HG03558 (cell line): ENCODE data around the gene CYP39A1.

Source experiments
- ATAC-seq: cut with Tn5 transposase; IDR thresholded peaks from one replicate; pipeline ENCODE4 v1.9.1; 2021; ENCODE audit warnings: moderate number of reproducible peaks; ENCODE audit not compliant: unreplicated experiment; ENCODE audit errors: extremely low read depth

CYP39A1 gene

DNA sequence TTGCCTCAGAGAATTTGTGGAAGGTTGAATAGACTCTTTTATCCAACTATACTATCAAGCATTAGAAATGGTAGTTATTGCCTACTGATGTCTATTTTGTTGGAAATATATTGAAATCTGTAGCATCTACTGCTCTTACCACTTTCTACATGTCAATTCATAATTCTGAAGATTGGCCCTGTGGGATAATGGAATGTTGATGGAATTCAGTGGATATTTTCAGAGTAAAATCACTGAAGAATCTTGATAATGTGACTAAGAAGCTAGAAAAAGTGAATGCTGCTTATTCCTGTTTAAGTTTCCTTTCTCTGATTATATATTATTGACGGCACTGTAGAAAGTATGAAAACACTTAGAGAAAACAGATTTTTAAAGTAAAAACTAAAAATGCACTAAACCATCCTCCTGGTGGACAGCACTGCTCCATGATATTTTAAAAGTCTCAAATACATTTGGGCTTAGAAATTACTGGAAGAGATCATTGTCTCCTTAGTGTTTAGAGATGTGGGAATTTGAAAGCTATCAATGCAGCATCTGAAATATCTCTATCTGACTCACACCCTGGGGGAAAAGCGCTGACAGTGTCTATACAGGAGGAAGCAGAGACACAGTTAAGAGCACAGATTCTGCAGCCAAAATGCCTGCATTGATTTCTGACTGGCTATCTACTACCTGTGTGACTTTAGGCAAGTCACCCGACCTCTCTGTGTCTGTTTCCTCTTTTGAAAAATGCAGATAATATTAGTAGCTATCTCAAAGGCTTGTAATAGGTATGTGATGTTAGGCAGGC, 123.5 kb downstream of the CYP39A1 start:
- ATAC-seq: no peak

DNA sequence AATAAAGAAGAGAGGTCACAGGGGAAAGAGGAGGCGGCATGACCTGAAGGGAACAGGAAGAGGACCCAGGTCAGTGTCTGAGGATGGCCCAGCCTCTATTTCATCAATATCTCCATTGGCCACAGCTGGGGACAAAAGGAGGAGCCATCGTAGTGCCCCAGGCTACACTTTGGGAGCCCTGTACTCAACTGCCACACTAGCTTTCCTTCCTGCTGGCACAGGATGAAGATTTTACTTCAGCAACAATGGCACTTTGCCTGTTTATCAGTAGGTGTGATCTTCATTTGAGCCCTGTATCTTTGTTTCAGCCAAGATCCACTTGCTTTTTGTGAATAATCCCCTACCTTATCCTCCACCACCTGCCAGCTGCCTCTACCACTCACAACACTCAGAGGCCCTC, 126.0 kb downstream of the CYP39A1 start:
- ATAC-seq: no peak

DNA sequence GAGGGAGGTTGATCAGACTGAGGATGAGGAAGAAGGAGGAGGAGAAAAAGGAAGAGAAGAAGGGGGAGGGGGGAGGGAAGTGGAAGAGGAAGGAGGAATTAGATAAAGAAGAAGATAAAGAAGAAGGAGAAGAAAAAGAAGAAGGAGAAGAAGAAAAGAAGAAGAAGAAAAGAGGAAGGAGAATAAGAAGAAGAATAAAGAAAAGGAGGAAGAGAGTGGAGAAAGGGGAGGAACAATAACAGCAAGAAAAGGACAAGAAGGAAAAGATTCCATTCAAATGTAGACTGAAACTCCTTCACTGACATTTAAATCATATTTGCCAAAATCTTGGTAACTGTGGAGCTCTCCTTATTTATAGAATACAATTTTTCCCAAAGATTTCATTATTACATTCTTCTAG, 127.0 kb downstream of the CYP39A1 start:
- ATAC-seq: no peak

DNA sequence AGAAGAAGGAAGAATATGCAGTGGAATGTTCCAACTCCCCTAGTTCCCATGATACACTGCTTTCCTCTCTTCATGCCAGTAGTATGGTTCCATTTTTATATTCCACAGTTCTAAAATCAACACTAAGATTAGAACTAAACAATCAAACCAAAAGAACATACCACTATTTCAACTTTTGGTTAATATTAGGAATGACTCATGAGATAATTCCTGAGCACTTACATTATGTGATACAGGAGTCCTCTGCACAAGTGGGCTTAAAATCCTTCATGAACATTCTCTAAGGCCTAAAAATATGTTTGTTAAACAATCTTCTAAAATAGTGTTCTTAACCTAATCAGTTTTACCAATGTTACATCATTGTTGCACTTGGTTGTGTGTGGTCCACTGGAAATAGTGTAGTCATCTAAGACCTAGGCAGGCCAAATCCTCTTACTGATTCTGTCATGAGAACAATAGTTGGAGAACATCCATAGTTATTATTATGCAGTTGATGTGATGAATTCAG, 131.1 kb downstream of the CYP39A1 start:
- ATAC-seq: no peak

DNA sequence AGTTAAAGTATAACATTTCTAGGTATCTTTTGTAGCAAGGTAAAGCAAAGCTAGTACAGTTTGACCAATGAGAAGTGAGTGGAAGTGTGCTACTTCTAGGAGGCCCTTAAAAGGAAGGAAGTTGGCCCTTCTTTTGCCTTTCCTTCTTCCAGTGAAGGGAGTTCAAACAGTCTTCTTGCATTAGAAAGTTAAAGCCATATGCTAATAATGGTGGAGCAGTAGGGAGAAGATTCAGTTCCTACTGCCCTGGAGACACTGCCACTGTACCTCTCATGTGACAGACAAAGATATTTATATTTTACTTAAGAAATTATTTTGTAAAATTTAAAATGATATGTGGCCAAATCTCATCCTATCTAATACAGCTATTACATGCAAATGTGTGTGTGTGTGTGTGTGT, 135.4 kb downstream of the CYP39A1 start:
- ATAC-seq: no peak

DNA sequence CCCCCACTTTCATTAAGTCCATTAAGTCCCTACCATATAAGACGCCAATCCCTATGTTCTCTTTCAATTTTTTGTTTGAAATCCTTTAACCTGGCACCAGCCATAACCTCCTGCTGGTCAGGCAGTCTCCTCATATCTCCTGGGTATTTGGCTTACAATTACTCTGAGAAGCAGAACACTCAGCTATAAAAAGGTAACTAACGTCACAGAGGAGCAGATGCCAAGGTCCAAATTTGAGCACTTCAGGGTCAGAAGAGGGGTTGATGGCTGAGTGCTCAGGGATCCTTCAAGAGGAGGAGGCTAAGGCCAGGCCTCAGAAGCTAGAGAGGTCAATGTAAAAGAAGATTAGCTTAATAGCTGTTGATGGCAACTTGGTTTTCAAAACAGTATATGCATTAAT, 139.1 kb downstream of the CYP39A1 start:
- no peak for ATAC-seq

DNA sequence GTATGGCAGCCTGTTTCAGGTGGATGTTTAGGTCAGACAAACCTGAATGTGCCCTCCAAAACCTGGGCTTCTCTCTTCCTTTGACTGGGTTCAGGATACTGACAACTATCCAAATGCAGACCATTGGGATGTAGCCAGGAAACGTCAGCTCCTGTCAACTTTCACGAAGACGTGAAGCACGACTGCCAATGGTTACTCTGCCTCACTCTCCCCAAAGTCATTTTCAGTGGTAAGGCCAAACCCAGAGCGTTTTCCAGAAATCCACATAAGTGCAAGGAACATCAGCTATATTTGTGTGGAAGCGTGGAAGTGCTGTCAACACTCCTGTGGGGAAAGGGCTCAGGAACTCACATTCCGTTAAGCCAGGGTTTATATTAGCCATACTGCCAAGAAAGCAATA, 141.3 kb downstream of the CYP39A1 start:
- ATAC-seq: no peak

DNA sequence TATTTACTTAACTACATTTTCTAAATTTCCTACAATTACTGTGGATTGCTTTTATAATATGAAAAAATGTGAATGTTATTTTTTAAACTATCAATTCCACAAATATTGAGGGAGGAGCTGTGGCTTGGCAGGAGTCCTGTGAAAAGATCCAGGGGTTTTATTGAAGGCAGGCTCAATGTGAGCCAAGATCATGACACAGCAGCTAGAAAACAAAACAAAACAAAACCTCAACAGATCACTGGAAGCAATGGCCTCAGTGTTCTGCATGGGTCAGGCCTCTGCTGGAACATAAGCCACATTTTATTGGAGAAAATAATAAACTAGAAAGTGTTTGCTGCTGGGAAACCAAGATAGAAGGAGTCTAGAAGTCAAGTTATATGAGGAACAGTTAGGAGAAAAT, 142.0 kb downstream of the CYP39A1 start:
- ATAC-seq: no peak

DNA sequence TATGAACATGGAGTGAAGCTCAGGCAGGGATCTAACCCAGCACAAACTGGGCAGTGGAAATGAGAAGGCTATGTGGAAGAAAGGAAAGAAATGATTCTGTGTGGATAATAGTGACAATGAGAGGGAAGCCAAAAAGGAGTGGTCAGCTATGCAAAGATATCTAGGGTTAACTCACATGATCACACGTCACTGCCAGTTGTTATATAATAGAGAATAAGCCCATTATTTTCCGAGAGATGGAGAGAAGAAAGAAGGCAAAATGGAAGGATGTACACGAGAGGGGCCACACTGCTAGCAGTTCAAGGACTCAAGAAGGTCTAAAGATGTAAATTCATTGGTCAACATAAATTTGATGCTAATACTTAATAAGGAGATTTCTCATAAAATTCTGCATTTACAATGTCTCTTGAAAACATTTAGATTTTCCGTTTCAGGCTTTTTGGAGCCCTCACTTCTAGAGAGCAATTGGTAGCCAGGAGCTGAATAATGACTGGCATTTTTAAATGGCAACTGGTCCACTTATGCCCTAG, 142.6 kb downstream of the CYP39A1 start:
- no peak for ATAC-seq

DNA sequence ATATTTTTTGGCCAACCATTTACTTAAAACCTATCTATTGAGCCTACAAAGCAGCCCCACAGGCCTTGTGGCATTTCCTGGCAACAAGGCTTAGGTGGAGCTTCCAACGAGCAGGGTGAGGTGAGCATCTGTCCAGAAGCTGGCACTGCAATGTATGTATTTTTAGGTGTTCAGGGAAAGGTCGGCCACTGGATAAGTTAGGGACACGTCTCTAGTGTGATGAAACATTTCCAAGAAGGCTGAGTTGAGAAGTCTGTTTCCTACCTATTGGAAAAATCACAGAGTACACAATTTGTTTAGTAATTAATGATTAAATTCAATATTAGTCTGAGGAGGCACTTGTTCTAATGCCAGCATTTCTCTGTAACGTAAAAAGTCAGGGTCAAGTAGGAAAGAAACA, 143.6 kb downstream of the CYP39A1 start:
- no peak for ATAC-seq

DNA sequence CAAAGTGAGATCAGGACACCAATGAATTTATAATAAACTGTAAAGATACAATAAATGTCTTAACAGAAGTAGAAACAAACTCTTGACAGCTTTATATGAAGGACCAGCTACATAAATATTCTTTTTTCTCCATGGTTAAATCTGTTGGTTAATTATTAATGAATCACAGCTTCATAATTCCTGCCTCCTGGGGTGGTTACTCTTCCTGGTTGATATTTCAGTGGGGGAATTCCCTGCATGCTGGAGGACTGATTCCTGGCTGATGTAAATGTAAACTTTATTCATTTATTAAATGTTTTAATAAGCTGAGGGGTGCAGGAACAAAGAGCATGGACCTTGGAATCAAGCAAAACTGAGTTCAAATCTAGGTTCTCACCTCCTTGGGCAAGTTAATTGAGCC, 145.2 kb downstream of the CYP39A1 start:
- ATAC-seq: no peak

DNA sequence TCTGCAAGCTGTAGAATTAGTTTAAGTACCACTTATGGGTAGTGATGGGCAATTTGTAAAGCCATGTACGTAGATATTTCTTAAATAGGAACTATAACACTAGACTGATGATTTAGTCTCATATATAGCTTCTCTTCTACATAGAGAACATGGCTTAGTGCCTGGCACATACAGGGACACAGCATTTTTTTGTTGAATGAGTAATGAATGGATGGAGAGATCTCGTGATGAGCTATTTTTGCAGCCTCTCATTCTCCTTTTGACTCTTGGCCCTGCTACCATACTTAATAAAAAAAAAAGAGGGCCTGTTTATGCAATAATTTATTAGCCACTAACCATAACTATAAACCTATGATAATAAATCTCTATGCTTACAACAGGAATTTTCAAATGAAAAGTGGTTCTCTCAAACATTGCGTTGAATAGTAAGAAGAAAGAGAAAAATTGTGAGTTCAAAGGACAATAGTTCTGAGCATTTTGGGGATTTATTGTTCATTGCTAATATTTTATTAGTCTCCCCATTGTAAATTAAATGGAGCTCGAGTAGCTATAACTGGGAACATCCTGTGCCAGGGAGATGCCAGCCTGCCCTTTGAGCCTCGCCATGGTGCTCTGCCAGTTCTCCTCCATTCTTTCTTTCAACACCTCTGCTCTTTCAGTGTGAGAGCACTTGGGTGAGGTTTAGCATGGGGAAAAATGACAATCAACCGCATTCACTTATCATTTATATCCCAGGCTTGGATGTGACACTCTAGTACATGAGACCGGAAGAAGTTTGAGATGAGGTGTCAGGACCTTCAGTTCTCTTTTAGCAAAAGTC, 146.7 kb downstream of the CYP39A1 start:
- no peak for ATAC-seq

DNA sequence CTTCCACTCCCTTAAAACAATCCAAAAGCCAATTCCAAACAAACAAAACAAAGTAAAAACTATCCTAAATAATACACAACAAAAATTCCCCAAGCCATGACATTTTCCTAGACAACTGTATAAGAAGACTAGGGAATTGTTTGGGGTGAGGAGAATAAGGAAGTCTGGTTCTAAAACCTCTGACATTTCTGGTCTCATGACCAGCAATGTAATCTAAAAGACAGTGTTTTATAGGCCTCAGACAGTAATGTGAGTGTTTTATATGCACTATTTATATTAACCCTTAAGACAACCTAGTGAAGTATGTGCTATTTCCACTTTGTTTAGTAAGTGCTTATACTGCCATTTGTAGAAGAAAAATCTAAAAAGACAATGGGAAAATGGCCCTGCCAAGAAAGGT, 148.4 kb downstream of the CYP39A1 start:
- no peak for ATAC-seq

DNA sequence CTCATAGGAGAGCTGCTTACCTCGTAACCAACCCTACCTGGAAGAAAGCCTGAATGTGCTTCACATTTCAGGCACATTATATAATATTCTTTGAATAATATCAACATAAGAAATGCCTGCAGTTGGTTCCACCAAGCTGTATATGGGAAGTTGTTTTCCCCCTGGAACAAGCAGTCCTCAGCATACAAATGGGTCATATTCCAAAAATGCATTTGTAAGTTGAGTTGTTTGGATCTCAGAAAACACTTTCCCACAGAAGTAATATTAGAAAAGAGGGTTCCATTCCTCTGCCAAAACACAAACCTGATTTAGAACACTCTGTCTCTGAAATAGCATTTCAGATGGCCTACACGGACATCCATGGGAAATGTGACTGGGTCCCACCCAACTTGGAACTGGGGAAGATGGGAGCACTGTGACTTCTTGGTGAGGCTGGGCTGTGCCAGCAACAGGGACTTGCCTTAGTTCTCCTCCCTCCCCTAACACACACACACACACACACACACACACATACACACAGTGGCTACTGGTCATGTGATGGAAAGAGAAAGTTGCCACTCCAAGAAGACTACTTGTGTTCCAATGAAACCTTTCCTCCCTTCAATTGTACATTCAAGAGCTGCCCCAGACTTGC, 150.0 kb downstream of the CYP39A1 start:
- no peak for ATAC-seq

DNA sequence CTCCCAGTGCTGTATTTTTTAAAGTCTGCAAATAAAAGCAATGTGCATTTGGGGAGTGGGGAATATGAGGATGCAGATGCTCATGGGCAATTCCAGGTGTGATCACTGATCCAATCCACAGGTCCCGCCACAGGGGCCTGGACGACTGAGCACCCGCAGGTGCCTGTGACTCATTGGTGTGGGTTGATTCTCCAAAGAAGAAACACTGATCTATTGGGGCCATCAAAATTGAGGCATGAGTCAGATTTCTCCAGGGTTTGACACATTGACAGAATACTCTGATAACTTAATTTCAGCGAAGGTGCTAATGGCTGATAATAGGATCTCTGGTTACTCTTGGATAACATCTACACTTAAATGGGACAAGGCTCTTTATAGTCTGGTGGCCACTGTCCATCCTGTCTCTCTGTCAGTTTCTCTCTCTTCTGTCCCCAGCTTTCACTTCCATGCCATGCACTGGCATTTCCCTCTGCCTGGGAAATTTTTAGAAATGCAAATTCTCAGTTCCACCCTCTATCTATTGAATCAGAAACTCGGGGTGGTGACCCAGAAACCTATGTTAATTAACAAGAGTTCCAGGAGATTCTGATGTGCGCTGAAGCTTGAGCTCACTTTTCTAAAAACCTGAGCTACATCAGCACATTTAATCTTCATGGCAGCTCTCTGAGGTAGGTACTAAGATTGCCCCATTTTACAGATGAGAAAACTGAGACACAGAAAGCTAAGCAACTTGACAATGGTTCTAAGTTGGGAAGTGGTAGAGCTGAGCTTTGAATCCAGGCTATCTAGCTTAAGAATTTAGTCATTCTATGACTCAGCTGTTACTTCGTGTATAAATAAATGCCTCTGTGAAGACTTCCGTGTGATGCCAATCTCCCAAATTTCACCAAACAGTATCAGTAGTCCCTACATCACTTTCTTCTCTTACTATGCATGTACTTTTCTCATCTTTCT, 151.2 kb downstream of the CYP39A1 start:
- no peak for ATAC-seq

DNA sequence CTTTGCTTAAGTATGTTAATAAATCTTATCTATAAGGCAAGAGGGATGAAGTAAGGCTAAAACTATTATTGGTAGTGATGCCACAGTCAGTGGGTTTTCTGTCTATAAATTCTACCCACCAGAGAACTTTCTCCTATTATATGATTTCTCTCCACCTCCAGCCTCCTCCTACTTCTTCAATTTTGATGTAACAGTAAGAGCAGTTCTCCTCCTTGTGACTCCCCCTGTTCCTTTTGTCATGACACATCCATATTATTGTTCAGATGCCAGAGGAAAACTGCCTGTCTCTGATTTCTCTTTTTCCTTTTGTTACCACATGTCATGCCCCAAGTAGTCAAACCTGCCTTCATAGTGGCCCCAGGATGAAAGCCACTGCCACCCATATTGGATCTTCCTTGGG, 152.2 kb downstream of the CYP39A1 start:
- ATAC-seq: no peak
